Measurements from ENCODE around the gene FOXN1.

DNA sequence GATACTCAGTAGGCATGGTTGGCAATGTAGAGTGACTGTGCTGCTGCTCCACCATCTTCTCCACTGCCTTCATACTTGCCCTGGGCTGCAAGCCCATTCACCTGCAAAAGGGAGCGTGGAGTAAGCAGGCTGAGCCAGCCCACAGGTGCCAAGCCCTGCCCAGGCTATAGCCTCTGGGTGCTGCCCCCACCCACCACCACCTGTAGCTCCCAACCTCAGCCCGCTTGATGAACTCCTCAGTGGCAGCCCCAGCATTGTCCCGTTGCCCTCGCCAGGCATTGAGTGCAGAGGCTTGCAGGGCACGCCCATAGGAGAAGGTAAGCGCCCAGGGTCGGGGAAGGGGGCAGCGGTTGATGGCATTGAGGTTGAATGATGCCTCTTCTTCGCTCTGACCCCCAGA, 67.4 kb downstream of the FOXN1 start:
- TF ChIP-seq, protein P1, sequence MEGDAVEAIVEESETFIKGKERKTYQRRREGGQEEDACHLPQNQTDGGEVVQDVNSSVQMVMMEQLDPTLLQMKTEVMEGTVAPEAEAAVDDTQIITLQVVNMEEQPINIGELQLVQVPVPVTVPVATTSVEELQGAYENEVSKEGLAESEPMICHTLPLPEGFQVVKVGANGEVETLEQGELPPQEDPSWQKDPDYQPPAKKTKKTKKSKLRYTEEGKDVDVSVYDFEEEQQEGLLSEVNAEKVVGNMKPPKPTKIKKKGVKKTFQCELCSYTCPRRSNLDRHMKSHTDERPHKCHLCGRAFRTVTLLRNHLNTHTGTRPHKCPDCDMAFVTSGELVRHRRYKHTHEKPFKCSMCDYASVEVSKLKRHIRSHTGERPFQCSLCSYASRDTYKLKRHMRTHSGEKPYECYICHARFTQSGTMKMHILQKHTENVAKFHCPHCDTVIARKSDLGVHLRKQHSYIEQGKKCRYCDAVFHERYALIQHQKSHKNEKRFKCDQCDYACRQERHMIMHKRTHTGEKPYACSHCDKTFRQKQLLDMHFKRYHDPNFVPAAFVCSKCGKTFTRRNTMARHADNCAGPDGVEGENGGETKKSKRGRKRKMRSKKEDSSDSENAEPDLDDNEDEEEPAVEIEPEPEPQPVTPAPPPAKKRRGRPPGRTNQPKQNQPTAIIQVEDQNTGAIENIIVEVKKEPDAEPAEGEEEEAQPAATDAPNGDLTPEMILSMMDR (IDR thresholded peaks at IDR 0.05; ENCODE audit: low read depth, low read length), result no peak
- TF ChIP-seq POLR2A (IDR thresholded peaks at IDR 0.05; ENCODE audit: extremely low read depth, insufficient read length), result no peak
- TF ChIP-seq MYC (IDR thresholded peaks at IDR 0.05; ENCODE audit: low read depth, low read length), result no peak
- TF ChIP-seq, protein P2, sequence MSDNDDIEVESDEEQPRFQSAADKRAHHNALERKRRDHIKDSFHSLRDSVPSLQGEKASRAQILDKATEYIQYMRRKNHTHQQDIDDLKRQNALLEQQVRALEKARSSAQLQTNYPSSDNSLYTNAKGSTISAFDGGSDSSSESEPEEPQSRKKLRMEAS (IDR thresholded peaks at IDR 0.05; ENCODE audit: low read depth, low read length), result no peak

Measured in NB4 (cell line).